NCI-H2196 treated with DMSO at 0.1 percent for 48 hours (cell line): ENCODE results near the gene TENM3.

ENCODE experiments used
- DNase-seq: peaks from one replicate; lab custom pipeline; 2025; ENCODE audit not compliant: unreplicated experiment; lab: John Stamatoyannopoulos, UW

The TENM3 gene

GRCh38 chr4:182653596-182653995 lies 410.4 kb downstream of the TENM3 start:
- DNase-seq: no peak

- DNase-seq: no peak
These were observed 412.1 kb downstream of the TENM3 start for GRCh38 chr4:182655340-182655739.

GRCh38 chr4:182662551-182662950 lies 419.3 kb downstream of the TENM3 start:
- DNase-seq: no peak

GRCh38 chr4:182671231-182671630 lies 428.0 kb downstream of the TENM3 start:
- no peak for DNase-seq

DNA sequence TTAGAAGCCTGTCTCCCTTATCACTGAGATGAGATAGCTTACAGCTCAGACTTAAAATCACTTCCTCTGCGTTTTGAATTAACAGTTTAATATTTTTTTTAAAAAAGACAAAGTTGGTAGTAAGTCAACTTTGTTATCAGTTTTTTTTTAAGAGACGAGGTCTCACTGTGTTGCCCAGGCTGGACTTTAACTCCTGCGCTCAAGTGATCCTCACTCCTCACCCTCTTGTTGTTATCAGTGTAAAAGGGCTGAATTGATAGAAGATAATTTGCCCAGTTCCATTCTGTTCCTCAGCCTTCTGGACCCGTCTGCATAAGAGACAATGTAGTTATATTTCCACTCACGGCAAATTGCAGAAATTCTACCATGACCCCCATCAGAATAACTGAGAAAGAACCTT lies 428.5 kb downstream of the TENM3 start:
- DNase-seq: no peak

DNA sequence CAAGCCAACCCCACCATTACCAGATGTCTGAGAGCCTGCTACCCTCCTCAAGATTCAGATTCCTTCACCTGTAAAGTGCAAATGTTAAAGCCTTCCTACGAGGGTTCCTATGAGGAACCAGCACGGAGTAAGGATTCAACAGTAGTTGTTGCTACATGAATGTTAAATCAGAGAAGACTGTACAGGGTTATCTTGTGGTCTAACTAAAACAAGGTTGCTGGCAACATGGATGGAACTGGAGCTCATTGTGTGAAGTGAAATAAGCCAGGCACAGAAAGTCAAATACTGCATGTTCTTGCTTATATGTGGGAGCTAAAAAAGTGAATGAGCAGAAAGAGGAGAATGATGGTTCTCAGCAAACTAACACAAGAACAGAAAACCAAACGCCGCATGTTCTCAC lies 435.4 kb downstream of the TENM3 start:
- no peak for DNase-seq

GRCh38 chr4:182679533-182679932 lies 436.3 kb downstream of the TENM3 start:
- no peak for DNase-seq

DNA sequence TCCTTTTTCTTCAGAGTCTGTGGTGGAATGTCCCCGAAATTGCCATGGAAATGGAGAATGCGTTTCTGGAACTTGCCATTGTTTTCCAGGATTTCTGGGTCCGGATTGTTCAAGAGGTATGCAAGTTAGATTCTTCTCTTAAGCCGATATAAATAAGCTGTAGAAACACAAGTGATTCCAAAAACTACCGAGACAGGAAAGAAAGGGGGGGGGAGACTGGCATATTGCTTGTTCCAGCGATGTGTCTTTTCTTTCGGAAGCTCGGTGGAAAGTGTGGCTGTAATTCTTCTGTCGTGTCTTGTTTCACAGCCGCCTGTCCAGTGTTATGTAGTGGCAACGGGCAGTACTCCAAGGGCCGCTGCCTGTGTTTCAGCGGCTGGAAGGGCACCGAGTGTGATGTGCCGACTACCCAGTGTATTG lies 437.0 kb downstream of the TENM3 start:
- no peak for DNase-seq

GRCh38 chr4:182683661-182684060 lies 440.5 kb downstream of the TENM3 start:
- DNase-seq: no peak

DNA sequence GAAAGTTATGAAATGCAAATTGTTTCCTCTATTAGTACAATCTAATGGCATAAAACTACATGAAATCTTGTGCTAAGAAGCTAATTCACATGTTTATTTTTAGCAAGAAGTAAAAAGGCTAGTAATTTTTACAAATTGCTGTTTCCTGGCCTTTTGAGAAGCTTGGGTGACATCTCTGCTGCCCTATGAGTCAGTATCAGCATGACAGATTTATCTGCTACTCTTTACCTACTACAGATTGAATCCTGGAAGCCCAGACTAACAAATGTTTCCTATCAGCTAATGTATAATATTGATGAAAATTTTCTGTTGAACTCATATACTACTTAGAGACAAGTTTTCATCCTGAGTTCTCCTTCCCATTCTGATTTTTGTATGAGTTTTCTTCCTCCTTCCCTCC lies 441.6 kb downstream of the TENM3 start:
- no peak for DNase-seq

DNA sequence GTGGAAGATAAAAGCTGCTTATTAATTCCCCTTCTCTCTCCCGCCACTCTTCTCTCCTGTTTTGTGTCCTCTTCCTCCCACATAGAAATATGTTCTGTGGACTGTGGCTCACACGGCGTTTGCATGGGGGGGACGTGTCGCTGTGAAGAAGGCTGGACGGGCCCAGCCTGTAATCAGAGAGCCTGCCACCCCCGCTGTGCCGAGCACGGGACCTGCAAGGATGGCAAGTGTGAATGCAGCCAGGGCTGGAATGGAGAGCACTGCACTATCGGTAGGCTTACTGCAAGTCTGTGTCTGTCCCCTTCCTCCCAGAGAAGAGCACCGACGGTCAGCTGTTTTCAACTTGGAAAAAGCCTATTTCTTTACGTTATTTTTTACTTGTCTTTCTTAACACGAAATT lies 444.9 kb downstream of the TENM3 start:
- DNase-seq: no peak

GRCh38 chr4:182694551-182694950 lies 451.3 kb downstream of the TENM3 start:
- no peak for DNase-seq

DNA sequence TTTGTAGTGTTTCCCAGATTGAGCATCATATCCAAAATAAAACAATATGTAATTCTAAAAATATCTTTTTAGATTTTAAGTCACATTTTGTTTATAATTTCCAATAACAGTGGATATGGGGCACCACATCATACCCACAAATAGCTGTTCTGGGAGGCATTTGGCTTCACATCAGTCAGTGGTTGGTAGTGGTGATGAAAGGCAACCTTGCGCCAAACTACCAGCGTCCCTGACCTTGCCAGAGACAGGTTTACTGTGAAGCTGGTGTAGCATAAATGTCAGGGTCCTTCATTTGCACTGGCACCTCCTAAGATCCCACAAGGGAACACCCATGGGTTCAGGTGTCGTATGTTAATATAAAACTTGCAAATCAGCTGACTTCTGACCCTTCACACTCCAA lies 451.8 kb downstream of the TENM3 start:
- no peak for DNase-seq

- no peak for DNase-seq
These were observed 452.6 kb downstream of the TENM3 start for GRCh38 chr4:182695842-182696241.

- DNase-seq: no peak
These were observed 453.9 kb downstream of the TENM3 start for GRCh38 chr4:182697094-182697493.

- DNase-seq: no peak
These were observed 455.0 kb downstream of the TENM3 start for GRCh38 chr4:182698212-182698611.

DNA sequence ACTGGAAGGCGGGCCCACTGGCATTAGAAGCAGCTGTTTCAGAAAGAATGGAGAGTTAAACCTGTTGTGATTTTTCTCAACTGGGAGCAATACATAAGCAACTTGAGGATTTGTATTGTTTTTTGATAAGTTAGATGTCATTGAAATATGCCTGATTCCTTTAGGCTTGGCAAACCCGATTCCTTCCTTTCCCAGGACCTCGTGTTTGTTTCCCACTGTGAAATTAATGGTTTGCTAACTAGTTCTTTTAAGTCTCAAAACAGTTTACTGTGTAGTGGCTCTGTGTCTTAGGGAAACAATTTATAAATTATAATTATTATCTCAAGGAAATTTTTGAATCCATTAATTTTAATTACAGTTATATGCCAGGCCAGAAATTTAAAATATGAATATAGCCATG lies 456.0 kb downstream of the TENM3 start:
- no peak for DNase-seq

DNA sequence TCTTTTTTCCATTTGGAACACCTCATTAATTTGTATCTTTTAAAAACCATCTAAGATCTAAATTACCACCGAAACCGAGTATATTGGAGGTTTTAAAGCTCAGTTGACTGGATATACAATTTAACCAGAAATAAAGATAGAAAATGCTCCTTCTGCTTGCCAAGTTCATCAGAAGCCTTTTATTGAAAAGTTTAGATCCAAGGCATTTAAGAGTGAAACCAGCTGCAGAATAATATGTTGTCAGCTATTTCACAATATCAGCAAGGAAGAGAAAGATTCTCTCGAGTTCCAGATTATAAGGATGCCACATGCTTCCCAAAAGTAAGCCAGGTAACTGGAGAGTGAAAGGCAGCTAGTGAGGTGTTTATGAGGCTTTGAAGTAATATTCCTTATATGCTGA lies 456.6 kb downstream of the TENM3 start:
- no peak for DNase-seq

DNA sequence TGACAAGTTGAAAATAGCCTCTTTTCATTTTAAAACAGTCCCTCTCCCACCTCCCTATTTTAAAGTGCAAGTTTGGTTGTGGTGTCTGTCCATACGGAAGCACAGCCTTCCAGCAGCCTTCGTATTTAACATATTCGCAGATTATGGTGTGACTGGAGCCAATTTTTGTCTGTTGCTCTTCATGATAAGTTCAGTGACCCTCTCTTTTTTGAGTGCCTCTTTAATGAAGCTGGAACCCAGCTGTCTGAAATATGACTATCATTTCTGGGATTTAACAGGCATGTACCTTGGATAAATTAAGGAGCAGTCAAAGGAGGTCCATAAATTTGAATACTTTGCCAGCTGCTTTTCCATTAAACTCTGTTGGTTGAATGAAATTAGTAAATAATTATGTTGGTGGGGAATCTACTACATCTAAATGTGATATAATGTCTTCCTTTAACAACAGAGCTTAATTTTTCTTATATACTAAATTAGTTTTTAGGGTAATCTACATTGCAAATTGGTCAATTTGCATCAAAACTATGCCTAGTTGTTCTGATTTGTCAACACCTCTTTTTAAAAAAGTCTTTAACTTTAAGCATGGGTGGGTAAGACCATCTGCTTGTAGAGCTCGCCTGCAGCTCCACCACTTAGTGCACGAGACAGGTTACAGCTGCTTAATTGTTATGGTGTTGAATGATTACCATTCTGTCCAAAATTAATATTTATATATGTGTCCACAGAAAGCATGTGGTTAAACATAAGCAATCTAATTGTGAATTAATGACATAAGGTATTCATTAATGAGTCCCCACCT lies 457.4 kb downstream of the TENM3 start:
- DNase-seq: no peak

- DNase-seq: no peak
These were observed 460.9 kb downstream of the TENM3 start for GRCh38 chr4:182704077-182704476.

GRCh38 chr4:182704948-182705347 lies 461.7 kb downstream of the TENM3 start:
- no peak for DNase-seq

GRCh38 chr4:182705389-182705788 lies 462.2 kb downstream of the TENM3 start:
- DNase-seq: no peak

DNA sequence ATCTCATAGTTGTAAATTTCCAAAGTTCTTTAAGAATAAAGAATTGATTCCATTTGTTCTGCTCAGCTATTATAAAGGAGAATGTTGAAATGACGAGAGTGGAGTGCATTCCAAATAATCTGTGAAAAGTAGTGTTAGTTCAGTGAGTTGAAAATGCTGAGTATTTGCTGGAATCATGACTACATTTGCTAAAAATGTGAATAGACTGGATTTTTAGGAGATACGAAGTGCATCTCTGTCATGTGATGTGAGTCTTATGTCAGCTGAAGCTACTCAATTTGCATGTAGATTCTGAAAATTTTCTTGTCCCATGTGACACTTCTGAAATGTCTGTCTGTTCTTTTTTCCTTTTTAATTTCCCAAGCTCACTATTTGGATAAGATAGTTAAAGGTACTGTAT lies 468.0 kb downstream of the TENM3 start:
- no peak for DNase-seq
